HepG2 (cell line): ENCODE measurements around the gene SPAAR. TPM values are rescaled to one million over a fixed set of nuclear protein-coding genes. Genes with fewer than 3 reads are reported as not detected.

Experiments
- ATF1 ChIP-seq: IDR thresholded peaks from 2 replicates; pipeline ENCODE4 v1.6.1; 2016; ENCODE audit warnings: mild to moderate bottlenecking, control low read depth
- HDAC1 ChIP-seq: sonication (generic); formaldehyde crosslinking; IDR thresholded peaks from 2 replicates; pipeline ENCODE4 v1.5.1; 2020; ENCODE audit warnings: mild to moderate bottlenecking, missing genetic modification reagents
- KAT7 ChIP-seq: IDR thresholded peaks from 2 replicates; pipeline ENCODE4 v1.6.1; 2018; ENCODE audit warnings: borderline replicate concordance, missing compliant biosample characterization
- KLF11 ChIP-seq: IDR thresholded peaks from 2 replicates; pipeline ENCODE4 v1.6.1; 2016; ENCODE audit warnings: missing compliant biosample characterization
- KLF6 ChIP-seq: IDR thresholded peaks from 2 replicates; pipeline ENCODE4 v1.8.0; 2016; ENCODE audit warnings: missing biosample characterization, missing genetic modification reagents
- NFKB2 ChIP-seq: sonication (generic); formaldehyde crosslinking; IDR thresholded peaks from 2 replicates; pipeline ENCODE4 v1.4.0; 2020; ENCODE audit warnings: missing genetic modification reagents, borderline replicate concordance
- NPAS2 ChIP-seq: sonication (generic); formaldehyde crosslinking; IDR thresholded peaks from 2 replicates; pipeline ENCODE4 v1.8.0; 2022; ENCODE audit warnings: mild to moderate bottlenecking, missing genetic modification reagents, borderline replicate concordance
- NR3C1 ChIP-seq: sonication (generic); formaldehyde crosslinking; IDR thresholded peaks from 2 replicates; pipeline ENCODE4 v1.4.0; 2020; ENCODE audit warnings: missing genetic modification reagents
- SP140L ChIP-seq: sonication (generic); formaldehyde crosslinking; IDR thresholded peaks from 2 replicates; pipeline ENCODE4 v1.4.0; 2020; ENCODE audit warnings: missing genetic modification reagents, borderline replicate concordance
- ZFY ChIP-seq: sonication (generic); formaldehyde crosslinking; IDR thresholded peaks from 2 replicates; pipeline ENCODE4 v1.4.0; 2020; ENCODE audit warnings: missing genetic modification reagents
- ZNF232 ChIP-seq: sonication (generic); formaldehyde crosslinking; IDR thresholded peaks from 2 replicates; pipeline ENCODE4 v1.4.0; 2020; ENCODE audit warnings: missing genetic modification reagents, borderline replicate concordance
- ZNF430 ChIP-seq: sonication (generic); formaldehyde crosslinking; IDR thresholded peaks from 2 replicates; pipeline ENCODE4 v1.9.0; 2021; ENCODE audit warnings: mild to moderate bottlenecking, missing genetic modification reagents
- ZNF441 ChIP-seq: sonication (generic); formaldehyde crosslinking; IDR thresholded peaks from 2 replicates; pipeline ENCODE4 v1.7.0; 2021; ENCODE audit warnings: missing genetic modification reagents, borderline replicate concordance
- ZNF7 ChIP-seq: IDR thresholded peaks from 2 replicates; pipeline ENCODE4 v1.6.1; 2016; ENCODE audit warnings: missing biosample characterization, missing genetic modification reagents
- ZSCAN30 ChIP-seq: sonication (generic); formaldehyde crosslinking; IDR thresholded peaks from 2 replicates; pipeline ENCODE4 v1.5.0; 2020; ENCODE audit warnings: mild to moderate bottlenecking, missing genetic modification reagents
- polyA plus RNA-seq, 8 experiments: library from polyadenylated mRNA; depleted of rRNA in 3 of 8; stranded (reverse) in 7 of 8; unstranded in 1 of 8; fragments of >200 nt; fragmentation: Illumina TruSeq in 4 of 8; extraction: Trizol in 4 of 8; gene quantifications; 2 replicates each; pipeline versions ENCODE4 v1.2.1 to v1.2.3, GENCODE V29; 2011 to 2016; ENCODE audit warnings: low read depth in 4 of 8, missing spikeins in 1 of 8, mixed read lengths in 1 of 8; ENCODE audit not compliant: insufficient read depth in 1 of 8
- total RNA-seq, 5 experiments: library from RNA; depleted of rRNA; stranded (reverse); fragments of >200 nt; fragmentation: Illumina TruSeq; extraction: Trizol; gene quantifications; 2 replicates each; pipeline ENCODE4 v1.2.3, GENCODE V29; 2016; ENCODE audit warnings: low read depth in 1 of 5
- TF ChIP-seq, protein P1 (sequence below): sonication (generic); formaldehyde crosslinking; IDR thresholded peaks from 2 replicates; pipeline ENCODE4 v1.4.0; 2020; ENCODE audit warnings: mild to moderate bottlenecking, missing genetic modification reagents, borderline replicate concordance
- TF ChIP-seq, protein P2 (sequence below): sonication (generic); formaldehyde crosslinking; conservative IDR thresholded peaks from 2 replicates; pipeline ENCODE4 v1.8.0; 2022; ENCODE audit warnings: missing genetic modification reagents
- TF ChIP-seq, protein P3 (sequence below): sonication (generic); formaldehyde crosslinking; IDR thresholded peaks from 2 replicates; pipeline ENCODE4 v1.5.0; 2020; ENCODE audit warnings: missing genetic modification reagents, mild to moderate bottlenecking, borderline replicate concordance
- TF ChIP-seq, protein P4 (sequence below): sonication (generic); formaldehyde crosslinking; conservative IDR thresholded peaks from 2 replicates; pipeline ENCODE4 v1.4.0; 2020; ENCODE audit warnings: missing genetic modification reagents
- TF ChIP-seq, protein P5 (sequence below): sonication (generic); formaldehyde crosslinking; IDR thresholded peaks from 2 replicates; pipeline ENCODE4; 2020; ENCODE audit warnings: missing genetic modification reagents, mild to moderate bottlenecking, borderline replicate concordance

SPAAR gene
- total and polyA plus RNA-seq, 2 of the 13 experiments (the other 11 are each of a cell fraction or from before 2014, with no cell fraction given) = 0.07 TPM; not detected in 1

DNA sequence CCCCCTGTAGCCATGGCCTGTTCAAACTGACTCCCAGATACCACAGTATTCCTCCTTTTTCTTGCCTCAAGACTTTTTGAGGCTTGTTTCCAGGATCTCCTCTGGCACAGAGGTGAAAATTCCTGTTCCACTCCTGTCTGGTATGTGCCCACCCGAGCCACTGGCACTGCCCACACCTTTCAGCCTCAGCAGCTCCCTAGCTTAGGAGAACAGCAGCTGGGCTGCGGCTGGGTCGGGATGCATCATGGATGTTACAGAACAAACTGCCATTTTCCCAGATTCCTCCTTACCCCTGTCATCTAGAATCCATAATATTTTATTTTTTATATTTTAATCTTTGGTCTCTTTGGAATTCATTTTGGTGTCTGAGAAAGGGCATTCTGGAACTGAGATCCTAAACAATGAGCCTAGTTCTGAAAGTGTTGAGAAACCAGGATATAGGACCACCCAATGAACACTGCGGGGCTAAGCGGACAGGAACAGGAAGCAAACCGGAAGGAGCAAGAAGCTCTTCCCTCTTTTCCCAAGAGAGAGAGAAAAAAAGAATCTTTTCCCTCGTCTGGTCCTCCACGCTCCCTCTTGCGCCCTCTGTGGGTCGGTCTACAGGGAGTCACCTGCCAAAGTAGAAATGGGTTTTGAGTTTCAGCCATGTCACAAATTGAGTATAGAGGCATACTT, 36.2 kb downstream of the SPAAR start (continued):
- TF ChIP-seq KLF6 (no peak), KLF11 (CRISPR knock-in tag) (no peak), ZNF430 (CRISPR knock-in tag) (no peak), ZSCAN30 (CRISPR knock-in tag) (no peak), ZNF7 (CRISPR knock-in tag) (no peak), ZNF232 (CRISPR knock-in tag) (no peak), ATF1 (CRISPR knock-in tag) (no peak), NPAS2 (CRISPR knock-in tag) (no peak), ZNF441 (CRISPR knock-in tag) (no peak), NFKB2 (CRISPR knock-in tag) (no peak), HDAC1 (CRISPR knock-in tag) (no peak), NR3C1 (CRISPR knock-in tag) (no peak), ZFY (CRISPR knock-in tag) (no peak), SP140L (CRISPR knock-in tag) (no peak), KAT7 (no peak)
- TF ChIP-seq, protein P1, sequence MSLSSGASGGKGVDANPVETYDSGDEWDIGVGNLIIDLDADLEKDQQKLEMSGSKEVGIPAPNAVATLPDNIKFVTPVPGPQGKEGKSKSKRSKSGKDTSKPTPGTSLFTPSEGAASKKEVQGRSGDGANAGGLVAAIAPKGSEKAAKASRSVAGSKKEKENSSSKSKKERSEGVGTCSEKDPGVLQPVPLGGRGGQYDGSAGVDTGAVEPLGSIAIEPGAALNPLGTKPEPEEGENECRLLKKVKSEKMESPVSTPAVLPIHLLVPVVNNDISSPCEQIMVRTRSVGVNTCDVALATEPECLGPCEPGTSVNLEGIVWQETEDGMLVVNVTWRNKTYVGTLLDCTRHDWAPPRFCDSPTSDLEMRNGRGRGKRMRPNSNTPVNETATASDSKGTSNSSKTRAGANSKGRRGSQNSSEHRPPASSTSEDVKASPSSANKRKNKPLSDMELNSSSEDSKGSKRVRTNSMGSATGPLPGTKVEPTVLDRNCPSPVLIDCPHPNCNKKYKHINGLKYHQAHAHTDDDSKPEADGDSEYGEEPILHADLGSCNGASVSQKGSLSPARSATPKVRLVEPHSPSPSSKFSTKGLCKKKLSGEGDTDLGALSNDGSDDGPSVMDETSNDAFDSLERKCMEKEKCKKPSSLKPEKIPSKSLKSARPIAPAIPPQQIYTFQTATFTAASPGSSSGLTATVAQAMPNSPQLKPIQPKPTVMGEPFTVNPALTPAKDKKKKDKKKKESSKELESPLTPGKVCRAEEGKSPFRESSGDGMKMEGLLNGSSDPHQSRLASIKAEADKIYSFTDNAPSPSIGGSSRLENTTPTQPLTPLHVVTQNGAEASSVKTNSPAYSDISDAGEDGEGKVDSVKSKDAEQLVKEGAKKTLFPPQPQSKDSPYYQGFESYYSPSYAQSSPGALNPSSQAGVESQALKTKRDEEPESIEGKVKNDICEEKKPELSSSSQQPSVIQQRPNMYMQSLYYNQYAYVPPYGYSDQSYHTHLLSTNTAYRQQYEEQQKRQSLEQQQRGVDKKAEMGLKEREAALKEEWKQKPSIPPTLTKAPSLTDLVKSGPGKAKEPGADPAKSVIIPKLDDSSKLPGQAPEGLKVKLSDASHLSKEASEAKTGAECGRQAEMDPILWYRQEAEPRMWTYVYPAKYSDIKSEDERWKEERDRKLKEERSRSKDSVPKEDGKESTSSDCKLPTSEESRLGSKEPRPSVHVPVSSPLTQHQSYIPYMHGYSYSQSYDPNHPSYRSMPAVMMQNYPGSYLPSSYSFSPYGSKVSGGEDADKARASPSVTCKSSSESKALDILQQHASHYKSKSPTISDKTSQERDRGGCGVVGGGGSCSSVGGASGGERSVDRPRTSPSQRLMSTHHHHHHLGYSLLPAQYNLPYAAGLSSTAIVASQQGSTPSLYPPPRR (CRISPR knock-in tag) = no peak
- TF ChIP-seq, protein P2, sequence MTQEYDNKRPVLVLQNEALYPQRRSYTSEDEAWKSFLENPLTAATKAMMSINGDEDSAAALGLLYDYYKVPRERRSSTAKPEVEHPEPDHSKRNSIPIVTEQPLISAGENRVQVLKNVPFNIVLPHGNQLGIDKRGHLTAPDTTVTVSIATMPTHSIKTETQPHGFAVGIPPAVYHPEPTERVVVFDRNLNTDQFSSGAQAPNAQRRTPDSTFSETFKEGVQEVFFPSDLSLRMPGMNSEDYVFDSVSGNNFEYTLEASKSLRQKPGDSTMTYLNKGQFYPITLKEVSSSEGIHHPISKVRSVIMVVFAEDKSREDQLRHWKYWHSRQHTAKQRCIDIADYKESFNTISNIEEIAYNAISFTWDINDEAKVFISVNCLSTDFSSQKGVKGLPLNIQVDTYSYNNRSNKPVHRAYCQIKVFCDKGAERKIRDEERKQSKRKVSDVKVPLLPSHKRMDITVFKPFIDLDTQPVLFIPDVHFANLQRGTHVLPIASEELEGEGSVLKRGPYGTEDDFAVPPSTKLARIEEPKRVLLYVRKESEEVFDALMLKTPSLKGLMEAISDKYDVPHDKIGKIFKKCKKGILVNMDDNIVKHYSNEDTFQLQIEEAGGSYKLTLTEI (CRISPR knock-in tag) = no peak
- TF ChIP-seq, protein P3, sequence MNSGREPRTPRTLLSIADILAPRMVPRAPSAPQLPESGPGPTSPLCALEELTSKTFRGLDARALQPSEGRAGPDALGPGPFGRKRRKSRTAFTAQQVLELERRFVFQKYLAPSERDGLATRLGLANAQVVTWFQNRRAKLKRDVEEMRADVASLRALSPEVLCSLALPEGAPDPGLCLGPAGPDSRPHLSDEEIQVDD (CRISPR knock-in tag) = no peak
- TF ChIP-seq, protein P4, sequence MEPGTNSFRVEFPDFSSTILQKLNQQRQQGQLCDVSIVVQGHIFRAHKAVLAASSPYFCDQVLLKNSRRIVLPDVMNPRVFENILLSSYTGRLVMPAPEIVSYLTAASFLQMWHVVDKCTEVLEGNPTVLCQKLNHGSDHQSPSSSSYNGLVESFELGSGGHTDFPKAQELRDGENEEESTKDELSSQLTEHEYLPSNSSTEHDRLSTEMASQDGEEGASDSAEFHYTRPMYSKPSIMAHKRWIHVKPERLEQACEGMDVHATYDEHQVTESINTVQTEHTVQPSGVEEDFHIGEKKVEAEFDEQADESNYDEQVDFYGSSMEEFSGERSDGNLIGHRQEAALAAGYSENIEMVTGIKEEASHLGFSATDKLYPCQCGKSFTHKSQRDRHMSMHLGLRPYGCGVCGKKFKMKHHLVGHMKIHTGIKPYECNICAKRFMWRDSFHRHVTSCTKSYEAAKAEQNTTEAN = no peak
- TF ChIP-seq, protein P5, sequence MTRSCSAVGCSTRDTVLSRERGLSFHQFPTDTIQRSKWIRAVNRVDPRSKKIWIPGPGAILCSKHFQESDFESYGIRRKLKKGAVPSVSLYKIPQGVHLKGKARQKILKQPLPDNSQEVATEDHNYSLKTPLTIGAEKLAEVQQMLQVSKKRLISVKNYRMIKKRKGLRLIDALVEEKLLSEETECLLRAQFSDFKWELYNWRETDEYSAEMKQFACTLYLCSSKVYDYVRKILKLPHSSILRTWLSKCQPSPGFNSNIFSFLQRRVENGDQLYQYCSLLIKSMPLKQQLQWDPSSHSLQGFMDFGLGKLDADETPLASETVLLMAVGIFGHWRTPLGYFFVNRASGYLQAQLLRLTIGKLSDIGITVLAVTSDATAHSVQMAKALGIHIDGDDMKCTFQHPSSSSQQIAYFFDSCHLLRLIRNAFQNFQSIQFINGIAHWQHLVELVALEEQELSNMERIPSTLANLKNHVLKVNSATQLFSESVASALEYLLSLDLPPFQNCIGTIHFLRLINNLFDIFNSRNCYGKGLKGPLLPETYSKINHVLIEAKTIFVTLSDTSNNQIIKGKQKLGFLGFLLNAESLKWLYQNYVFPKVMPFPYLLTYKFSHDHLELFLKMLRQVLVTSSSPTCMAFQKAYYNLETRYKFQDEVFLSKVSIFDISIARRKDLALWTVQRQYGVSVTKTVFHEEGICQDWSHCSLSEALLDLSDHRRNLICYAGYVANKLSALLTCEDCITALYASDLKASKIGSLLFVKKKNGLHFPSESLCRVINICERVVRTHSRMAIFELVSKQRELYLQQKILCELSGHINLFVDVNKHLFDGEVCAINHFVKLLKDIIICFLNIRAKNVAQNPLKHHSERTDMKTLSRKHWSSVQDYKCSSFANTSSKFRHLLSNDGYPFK (CRISPR knock-in tag) = no peak
